Measurements from ENCODE around the gene GTPBP6. TPM values are rescaled to one million over a fixed set of nuclear protein-coding genes. Genes with fewer than 3 reads are reported as not detected.
A peak's percentile ranks its signal among the peaks of the same experiment; 100 is the strongest.

Gene GTPBP6
- total RNA-seq, 1 experiment from 2014 or later: 37.4 TPM

- ChIA-PET POLR2A (no interaction called here), CTCF (no interaction called here)
- intact Hi-C loops (cut with micrococcal nuclease; ENCODE audit: unreplicated experiment) (no loop called here), in situ Hi-C loops (cut with HindIII; ENCODE audit: low pct_unique_long_range_greater_than_20kb, low sequenced_read_pairs) (no loop called here)
- DNase-seq (ENCODE audit: low read depth, low spot score): no peak
- H3K27me3 ChIP-seq (ENCODE audit: control insufficient read depth, insufficient read depth, low read length): no peaks in the 10 kb centered on the region
- no peaks in the 10 kb centered on the region for H3K9me3 ChIP-seq (ENCODE audit: control insufficient read depth, insufficient read depth, low read depth, low read length)
- no peaks in the 10 kb centered on the region for H3K4me1 ChIP-seq (ENCODE audit: control insufficient read depth, insufficient read depth, low read length)
- H3K36me3 ChIP-seq (ENCODE audit: control insufficient read depth, insufficient read depth, low read length): no peaks in the 10 kb centered on the region; the same call in 1 of the 2 replicates
- H3K4me3 ChIP-seq (ENCODE audit: low read depth in 2 of 2, low read length in 2 of 2): peak overlapping the region; percentile 58 to 62
- ATAC-seq: no peak
- TF ChIP-seq, protein P1, sequence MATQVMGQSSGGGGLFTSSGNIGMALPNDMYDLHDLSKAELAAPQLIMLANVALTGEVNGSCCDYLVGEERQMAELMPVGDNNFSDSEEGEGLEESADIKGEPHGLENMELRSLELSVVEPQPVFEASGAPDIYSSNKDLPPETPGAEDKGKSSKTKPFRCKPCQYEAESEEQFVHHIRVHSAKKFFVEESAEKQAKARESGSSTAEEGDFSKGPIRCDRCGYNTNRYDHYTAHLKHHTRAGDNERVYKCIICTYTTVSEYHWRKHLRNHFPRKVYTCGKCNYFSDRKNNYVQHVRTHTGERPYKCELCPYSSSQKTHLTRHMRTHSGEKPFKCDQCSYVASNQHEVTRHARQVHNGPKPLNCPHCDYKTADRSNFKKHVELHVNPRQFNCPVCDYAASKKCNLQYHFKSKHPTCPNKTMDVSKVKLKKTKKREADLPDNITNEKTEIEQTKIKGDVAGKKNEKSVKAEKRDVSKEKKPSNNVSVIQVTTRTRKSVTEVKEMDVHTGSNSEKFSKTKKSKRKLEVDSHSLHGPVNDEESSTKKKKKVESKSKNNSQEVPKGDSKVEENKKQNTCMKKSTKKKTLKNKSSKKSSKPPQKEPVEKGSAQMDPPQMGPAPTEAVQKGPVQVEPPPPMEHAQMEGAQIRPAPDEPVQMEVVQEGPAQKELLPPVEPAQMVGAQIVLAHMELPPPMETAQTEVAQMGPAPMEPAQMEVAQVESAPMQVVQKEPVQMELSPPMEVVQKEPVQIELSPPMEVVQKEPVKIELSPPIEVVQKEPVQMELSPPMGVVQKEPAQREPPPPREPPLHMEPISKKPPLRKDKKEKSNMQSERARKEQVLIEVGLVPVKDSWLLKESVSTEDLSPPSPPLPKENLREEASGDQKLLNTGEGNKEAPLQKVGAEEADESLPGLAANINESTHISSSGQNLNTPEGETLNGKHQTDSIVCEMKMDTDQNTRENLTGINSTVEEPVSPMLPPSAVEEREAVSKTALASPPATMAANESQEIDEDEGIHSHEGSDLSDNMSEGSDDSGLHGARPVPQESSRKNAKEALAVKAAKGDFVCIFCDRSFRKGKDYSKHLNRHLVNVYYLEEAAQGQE (IDR thresholded peaks at IDR 0.05; ENCODE audit: insufficient read depth in 1 of 2, low read depth in 2 of 2, low read length in 1 of 2): no peak
- TF ChIP-seq TCF7L2 (IDR thresholded peaks at IDR 0.05; ENCODE audit: low read depth, low read length): no peak
- no peak for TF ChIP-seq POLR2AphosphoS5 (IDR thresholded peaks at IDR 0.05; ENCODE audit: low read depth, low read length)
- TF ChIP-seq CTCF (IDR thresholded peaks at IDR 0.05): no peak
- no peak for TF ChIP-seq SIN3A (IDR thresholded peaks at IDR 0.05; ENCODE audit: borderline replicate concordance, insufficient read depth, low read depth, low read length)
- H3K27ac ChIP-seq (ENCODE audit: low read length): peak overlapping the region; percentile 66
- BruUV-seq (replicated peaks): no TSS peak
Measured at GRCh38 chrX:319579-320125, 1.1 kb upstream of the GTPBP6 start.

DNA sequence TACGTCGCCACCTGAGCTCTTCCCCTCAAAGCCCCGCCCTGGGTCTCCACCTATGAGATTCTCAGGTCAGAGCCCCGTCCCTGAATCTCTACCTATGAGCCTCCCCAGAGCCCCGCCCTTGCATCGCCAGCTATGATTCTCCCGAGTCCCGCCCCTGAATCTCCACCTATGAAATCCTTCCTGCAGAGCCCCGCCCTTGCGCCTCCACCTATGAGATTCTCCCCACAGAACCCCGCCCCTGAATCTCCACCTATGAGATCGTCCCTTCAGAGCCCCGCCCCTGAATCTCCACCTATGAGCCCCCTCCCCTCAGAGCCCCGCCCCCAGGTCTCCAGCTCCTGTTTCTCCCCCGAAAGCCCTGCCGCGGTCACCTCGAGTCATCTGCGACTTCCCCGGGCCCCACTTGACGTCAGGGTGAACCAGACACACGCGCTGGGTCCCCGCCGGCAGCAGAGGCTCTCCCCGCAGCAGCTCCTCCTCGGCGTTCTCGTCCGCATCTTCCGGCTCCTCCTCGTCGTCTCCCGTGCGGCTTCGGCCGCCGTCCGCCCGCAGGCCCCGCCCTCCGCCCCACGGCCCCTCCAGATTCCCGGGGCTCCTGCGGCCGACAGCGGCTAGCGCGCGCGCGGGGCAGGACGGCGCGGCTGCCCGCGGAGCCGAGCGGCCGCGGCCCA, 393 bp downstream of the GTPBP6 start:
- intact Hi-C loops (cut with micrococcal nuclease; ENCODE audit: unreplicated experiment): no loop called here
- Histone ChIP-seq H3K36me3 (ENCODE audit: control insufficient read depth, insufficient read depth, low read length) (no peaks in the 10 kb centered on the region; the same call in 1 of the 2 replicates), H3K4me1 (ENCODE audit: control insufficient read depth, insufficient read depth, low read length) (no peaks in the 10 kb centered on the region), H3K4me3 (ENCODE audit: low read depth in 2 of 2, low read length in 2 of 2) (peak overlapping the region; percentile 42 to 49), H3K27ac (ENCODE audit: low read length) (no peak overlapping the region), H3K9me3 (ENCODE audit: control insufficient read depth, insufficient read depth, low read depth, low read length) (no peaks in the 10 kb centered on the region), H3K27me3 (ENCODE audit: control insufficient read depth, insufficient read depth, low read length) (no peaks in the 10 kb centered on the region)
- ATAC-seq: peak; percentile 74
- peak; percentile 48 for DNase-seq (ENCODE audit: low read depth, low spot score)
- ChIA-PET CTCF (no interaction called here), POLR2A (no interaction called here)
- in situ Hi-C loops (cut with HindIII; ENCODE audit: low pct_unique_long_range_greater_than_20kb, low sequenced_read_pairs): no loop called here
- TF ChIP-seq POLR2AphosphoS5 (IDR thresholded peaks at IDR 0.05; ENCODE audit: low read depth, low read length) (no peak; the same call in 1 of the 2 replicates), TCF7L2 (IDR thresholded peaks at IDR 0.05; ENCODE audit: low read depth, low read length) (no peak), CTCF (IDR thresholded peaks at IDR 0.05) (no peak), SIN3A (IDR thresholded peaks at IDR 0.05; ENCODE audit: borderline replicate concordance, insufficient read depth, low read depth, low read length) (no peak)
- TF ChIP-seq, protein P1 (IDR thresholded peaks at IDR 0.05; ENCODE audit: insufficient read depth in 1 of 2, low read depth in 2 of 2, low read length in 1 of 2): no peak
- BruUV-seq (replicated peaks): no TSS peak

Measured in Panc1 (cell line).